H1 (cell line): ENCODE measurements around the gene DMXL2. TPM values are rescaled to one million over a fixed set of nuclear protein-coding genes. Genes with fewer than 3 reads are reported as not detected.

Experiments used
- CTCF ChIA-PET: fragments of 300-600 bp; sonication (Branson Sonifier 250); formaldehyde crosslinking; loops from one replicate; lab custom pipeline; 2021; ENCODE audit not compliant: partially characterized antibody; lab: Charles Lee
- POLR2A ChIA-PET: fragments of 300-600 bp; sonication (Branson Sonifier 250); formaldehyde crosslinking; loops from one replicate; lab custom pipeline; 2021; ENCODE audit warnings: inconsistent platforms; ENCODE audit not compliant: partially characterized antibody; lab: Charles Lee
- DNase-seq, 2 experiments: peaks; one replicate each; pipeline versions ENCODE4 v3.0.0 to v3.0.0-alpha.2; 2010 to 2022; ENCODE audit warnings: low spot score in 2 of 2, low read depth in 1 of 2, mixed read lengths in 1 of 2
- FAIRE-seq: peaks from 2 replicates; lab custom pipeline; 2011; peaks lifted over from hg19 to GRCh38; lab: Jason Lieb, UNC
- H2AFZ ChIP-seq: 2 replicates; pipeline ENCODE4 v1.8.1; 2012; ENCODE audit warnings: low read length, inconsistent platforms
- H2AK5ac ChIP-seq: 2 replicates; pipeline ENCODE4 v1.6.1; 2013; ENCODE audit warnings: low read depth, low read length
- H2BK120ac ChIP-seq: replicated peaks from 2 replicates; pipeline ENCODE3; 2013; ENCODE audit warnings: low read depth, low read length, inconsistent platforms
- H2BK12ac ChIP-seq: 2 replicates; pipeline ENCODE4 v1.6.1; 2013; ENCODE audit warnings: low read depth, low read length
- H2BK15ac ChIP-seq: 2 replicates; pipeline ENCODE4 v1.6.1; 2013; ENCODE audit warnings: low read length
- H2BK20ac ChIP-seq: 2 replicates; pipeline ENCODE4 v1.6.1; 2013; ENCODE audit warnings: low read length
- H2BK5ac ChIP-seq: 2 replicates; pipeline ENCODE4 v1.6.1; 2013; ENCODE audit warnings: low read depth, low read length
- H3K14ac ChIP-seq: 2 replicates; pipeline ENCODE4 v1.6.1; 2013; ENCODE audit warnings: inconsistent platforms; ENCODE audit not compliant: insufficient read length
- H3K18ac ChIP-seq: 2 replicates; pipeline ENCODE4 v1.6.1; 2013; ENCODE audit warnings: low read length; ENCODE audit errors: extremely low read depth
- H3K23ac ChIP-seq: 2 replicates; pipeline ENCODE4 v1.6.1; 2013; ENCODE audit warnings: inconsistent platforms; ENCODE audit not compliant: insufficient read length
- H3K23me2 ChIP-seq: 2 replicates; pipeline ENCODE4 v1.6.1; 2013; ENCODE audit warnings: low read depth, low read length
- H3K27ac ChIP-seq: 2 replicates; pipeline ENCODE4 v1.6.1; 2011; ENCODE audit warnings: low read depth, low read length, inconsistent platforms
- H3K27me3 ChIP-seq, 4 experiments: replicated peaks in 1 of 4; 1 replicate in 1 of 4; 2 replicates in 3 of 4; pipeline versions ENCODE4 v1.6.1 to v1.8.1; 2011 to 2013; ENCODE audit warnings: low read length in 3 of 4, mild to moderate bottlenecking in 3 of 4, inconsistent platforms in 2 of 4, mixed read lengths in 2 of 4, moderate library complexity in 1 of 4; ENCODE audit not compliant: control insufficient read depth in 3 of 4, insufficient read depth in 3 of 4; ENCODE audit errors: extremely low read depth in 1 of 4
- H3K36me3 ChIP-seq, 4 experiments: 2 replicates each; pipeline versions ENCODE4 v1.6.1 to v1.8.1; 2011 to 2013; ENCODE audit warnings: mild to moderate bottlenecking in 4 of 4, low read length in 3 of 4, moderate library complexity in 2 of 4, control low read depth in 1 of 4, inconsistent platforms in 1 of 4; ENCODE audit not compliant: insufficient read depth in 4 of 4, control insufficient read depth in 2 of 4
- H3K4ac ChIP-seq: replicated peaks from 2 replicates; pipeline ENCODE3; 2013; ENCODE audit warnings: low read length, low read depth, mixed read lengths, inconsistent platforms; ENCODE audit not compliant: insufficient read length
- H3K4me1 ChIP-seq, 4 experiments: replicated peaks in 1 of 4; 1 replicate in 1 of 4; 2 replicates in 3 of 4; pipeline versions ENCODE4 v1.6.1 to v1.8.1; 2011 to 2013; ENCODE audit warnings: low read length in 3 of 4, inconsistent platforms in 2 of 4, mixed read lengths in 1 of 4; ENCODE audit not compliant: insufficient read depth in 4 of 4, control insufficient read depth in 3 of 4
- H3K4me2 ChIP-seq, 2 experiments: 2 replicates each; pipeline versions ENCODE4 v1.6.1 to v1.8.1; 2011 to 2013; ENCODE audit warnings: low read depth in 2 of 2, low read length in 2 of 2, control low read depth in 1 of 2, inconsistent platforms in 1 of 2, mild to moderate bottlenecking in 1 of 2; ENCODE audit not compliant: insufficient read depth in 1 of 2
- H3K4me3 ChIP-seq, 4 experiments: fragments of 200-600, 300-600 bp in 1 of 4; sonication (generic), shearing (Covaris generic), sonication (Bioruptor Twin) in 1 of 4; 2 replicates each; pipeline versions ENCODE4 v1.5.1 to v1.8.1; 2011 to 2016; ENCODE audit warnings: low read length in 4 of 4, low read depth in 3 of 4, control low read depth in 2 of 4, inconsistent platforms in 2 of 4, mild to moderate bottlenecking in 2 of 4, mixed read lengths in 1 of 4, moderate library complexity in 1 of 4; ENCODE audit not compliant: insufficient read depth in 2 of 4; ENCODE audit errors: extremely low read depth in 1 of 4
- H3K56ac ChIP-seq: replicated peaks from 2 replicates; pipeline ENCODE3; 2013; ENCODE audit warnings: low read depth, mild to moderate bottlenecking, mixed read lengths, low read length, inconsistent platforms; ENCODE audit not compliant: insufficient read length
- H3K79me1 ChIP-seq: 2 replicates; pipeline ENCODE4 v1.6.1; 2013; ENCODE audit warnings: low read depth, low read length, control low read depth
- H3K79me2 ChIP-seq, 2 experiments: 2 replicates each; pipeline versions ENCODE4 v1.6.1 to v1.8.1; 2012 to 2013; ENCODE audit warnings: low read length in 2 of 2, mild to moderate bottlenecking in 2 of 2, inconsistent platforms in 1 of 2; ENCODE audit not compliant: insufficient read depth in 2 of 2, control insufficient read depth in 1 of 2
- H3K9ac ChIP-seq, 4 experiments: replicated peaks in 1 of 4; 1 replicate in 1 of 4; 2 replicates in 3 of 4; pipeline versions ENCODE4 v1.6.1 to v1.8.1; 2011 to 2013; ENCODE audit warnings: low read depth in 3 of 4, low read length in 3 of 4, control low read depth in 2 of 4, mild to moderate bottlenecking in 2 of 4, moderate library complexity in 2 of 4, inconsistent platforms in 1 of 4; ENCODE audit errors: extremely low read depth in 1 of 4
- H3K9me3 ChIP-seq, 2 experiments: 2 replicates each; pipeline versions ENCODE4 v1.6.1 to v1.8.1; 2012 to 2013; ENCODE audit warnings: mild to moderate bottlenecking in 2 of 2, moderate library complexity in 2 of 2, control low read depth in 1 of 2, inconsistent platforms in 1 of 2, low read depth in 1 of 2, low read length in 1 of 2, mixed read lengths in 1 of 2; ENCODE audit not compliant: insufficient read depth in 2 of 2
- H4K20me1 ChIP-seq, 2 experiments: replicated peaks in 1 of 2; 2 replicates each; pipeline versions ENCODE3 to v1.8.1; 2011 to 2013; ENCODE audit warnings: inconsistent platforms in 2 of 2, low read length in 2 of 2, mild to moderate bottlenecking in 1 of 2; ENCODE audit not compliant: insufficient read depth in 2 of 2, control insufficient read depth in 1 of 2
- H4K5ac ChIP-seq: 2 replicates; pipeline ENCODE4 v1.6.1; 2013; ENCODE audit warnings: low read length, low read depth, mixed read lengths, inconsistent platforms; ENCODE audit not compliant: insufficient read length
- H4K8ac ChIP-seq: 2 replicates; pipeline ENCODE4 v1.8.0; 2013; ENCODE audit warnings: mild to moderate bottlenecking, moderate library complexity, low read length, inconsistent platforms; ENCODE audit not compliant: insufficient read depth; ENCODE audit errors: extremely low read depth
- H4K91ac ChIP-seq: replicated peaks from 2 replicates; pipeline ENCODE3; 2013; ENCODE audit warnings: low read length, mixed read lengths, inconsistent platforms; ENCODE audit not compliant: insufficient read length
- BCL11A ChIP-seq, 2 experiments: IDR thresholded peaks; one replicate each; pipeline ENCODE4 v1.6.1; 2011; ENCODE audit warnings: low read depth in 2 of 2, low read length in 2 of 2, mild to moderate bottlenecking in 2 of 2
- EP300 ChIP-seq, 2 experiments: IDR thresholded peaks; 1 replicate in 1 of 2; 2 replicates in 1 of 2; pipeline ENCODE4 v1.6.1; 2011 to 2012; ENCODE audit warnings: low read depth in 2 of 2, low read length in 2 of 2, mild to moderate bottlenecking in 2 of 2, borderline replicate concordance in 1 of 2, inconsistent platforms in 1 of 2, moderate library complexity in 1 of 2
- FOSL1 ChIP-seq: IDR thresholded peaks from 2 replicates; pipeline ENCODE4 v1.6.1; 2011; ENCODE audit warnings: mild to moderate bottlenecking, low read depth, low read length, moderate library complexity; ENCODE audit not compliant: insufficient read depth
- HDAC6 ChIP-seq: IDR thresholded peaks from one replicate; pipeline ENCODE4 v1.7.1; 2012; ENCODE audit warnings: low read depth, mild to moderate bottlenecking, inconsistent platforms, low read length, moderate library complexity
- TAF7 ChIP-seq: optimal IDR thresholded peaks from 2 replicates; pipeline ENCODE3; 2011; ENCODE audit warnings: low read depth, mild to moderate bottlenecking, inconsistent platforms, low read length, moderate library complexity, borderline replicate concordance
- WGBS, 2 experiments: shearing (Covaris generic) in 1 of 2; methylation state at CpG; one replicate each; pipeline versions ENCODE4 v1.1.6 to v1.1.7; 2013 to 2015; ENCODE audit warnings: low lambda C conversion rate in 2 of 2, mixed read lengths in 2 of 2, inconsistent platforms in 1 of 2, low coverage in 1 of 2, missing lambda C conversion rate in 1 of 2; ENCODE audit not compliant: insufficient replicate concordance in 2 of 2, insufficient coverage in 1 of 2, insufficient read length in 1 of 2; ENCODE audit errors: extremely low coverage in 1 of 2, missing lambda C conversion rate in 1 of 2; 5-methylcytosine and 5-hydroxymethylcytosine counted together
- polyA plus RNA-seq, 7 experiments: library from polyadenylated mRNA; depleted of rRNA in 3 of 7; stranded (reverse) in 5 of 7; unstranded in 2 of 7; fragments of >200 nt in 5 of 7; fragments of 200-250 nt in 2 of 7; gene quantifications; 1 replicate in 5 of 7; 2 replicates in 1 of 7; 4 replicates in 1 of 7; pipeline versions ENCODE4 v1.2.1 to v1.2.3, GENCODE V29; 2011 to 2013; ENCODE audit warnings: missing spikeins in 2 of 7, mixed read lengths in 2 of 7
- total RNA-seq: library from RNA; stranded (reverse); fragmentation: NEBNext Ultra II Directional; extraction: Animal tissue kit (Norgen Biotek cat#: 25700); gene quantifications from 2 replicates; pipeline ENCODE4 v1.2.1, GENCODE V29; 2021

The DMXL2 gene
- total and polyA plus RNA-seq, 2 of the 8 experiments (the other 6 are each of a cell fraction or from before 2014, with no cell fraction given) = 9.5 to 10.6 TPM

DNA sequence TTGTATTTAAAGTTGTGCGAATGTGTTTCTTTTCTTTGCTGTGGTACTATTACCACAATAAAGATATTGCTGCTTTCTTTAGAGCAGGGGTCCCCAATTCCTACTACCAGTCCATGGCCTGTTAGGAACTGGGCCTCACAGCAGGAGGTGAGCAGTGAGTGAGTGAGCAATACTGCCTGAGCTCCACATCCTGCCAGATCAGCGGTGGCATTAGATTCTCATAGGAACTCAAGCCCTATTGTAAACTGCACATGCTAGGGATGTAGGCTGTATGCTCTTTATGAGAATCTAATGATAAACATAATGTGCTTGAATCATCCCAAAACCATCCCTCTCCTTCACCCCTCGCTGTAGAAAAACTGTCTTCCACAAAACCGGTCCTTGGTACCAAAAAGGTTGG, 41.6 kb downstream of the DMXL2 start:
- no peaks in the 10 kb centered on the region for H4K20me1 ChIP-seq
- TF ChIP-seq HDAC6 (no peak), EP300 (IDR thresholded peaks at IDR 0.05; ENCODE audit: borderline replicate concordance in 1 of 2, low read depth in 2 of 2, low read length in 2 of 2) (no peak), FOSL1 (no peak), TAF7 (no peak), BCL11A (IDR thresholded peaks at IDR 0.05; ENCODE audit: low read depth in 2 of 2, low read length in 2 of 2) (no peak)
- no peak overlapping the region for H3K9ac ChIP-seq
- no peaks in the 10 kb centered on the region for H3K79me1 ChIP-seq
- H3K36me3 ChIP-seq = no peaks in the 10 kb centered on the region
- no peaks in the 10 kb centered on the region for H3K4me1 ChIP-seq
- peaks cover 2% of the 10 kb centered on the region; the same call in 1 of the 2 replicates for H3K23me2 ChIP-seq
- H3K79me2 ChIP-seq = no peaks in the 10 kb centered on the region
- no peak overlapping the region for H3K56ac ChIP-seq
- H3K23ac ChIP-seq = no peak overlapping the region
- H3K9me3 ChIP-seq = no peaks in the 10 kb centered on the region
- no peak overlapping the region for H2BK5ac ChIP-seq
- no peak overlapping the region for H3K4me3 ChIP-seq
- ChIA-PET POLR2A (no interaction called here), CTCF (interaction anchor here (2.2 kb wide), 1 partner anchor 16 kb away, joined by 7 read pairs; no protein-coding TSS in a partner anchor)
- WGBS, 2 experiments = 90% methylated on average over 4 of the region's 4 CpGs; no CpG with 5 or more reads in 1 of the 2 experiments
- H3K18ac ChIP-seq = no peak overlapping the region
- H2BK20ac ChIP-seq = no peak overlapping the region
- H2BK120ac ChIP-seq = no peak overlapping the region
- no peak overlapping the region for H2AK5ac ChIP-seq
- H3K4me2 ChIP-seq = no peak overlapping the region
- no peak overlapping the region for H3K4ac ChIP-seq
- no peaks in the 10 kb centered on the region for H3K27me3 ChIP-seq
- no peak overlapping the region for H4K91ac ChIP-seq
- FAIRE-seq = no peak
- H2BK15ac ChIP-seq = no peak overlapping the region
- H3K14ac ChIP-seq = no peak overlapping the region
- no peak overlapping the region for H2BK12ac ChIP-seq
- no peak overlapping the region for H2AFZ ChIP-seq
- no peak overlapping the region for H4K8ac ChIP-seq
- no peak for DNase-seq
- H3K27ac ChIP-seq = no peak overlapping the region
- H4K5ac ChIP-seq = no peak overlapping the region
